GM12878 (cell line): ENCODE measurements around the gene EBP. TPM values are rescaled to one million over a fixed set of nuclear protein-coding genes. Genes with fewer than 3 reads are reported as not detected.

Source experiments
- ATAC-seq: fragments of 200-7000 bp; cut with Tn5 transposase; 3 replicates; pipeline ENCODE4 v1.9.1; 2020; ENCODE audit warnings: mild to moderate bottlenecking, moderate library complexity
- BruUV-seq: library from RNA; stranded (reverse); fragments of 400-500 nt; replicated peaks from 2 replicates; lab custom pipeline; 2021; lab: Mats Ljungman, UMichigan
- CTCF ChIA-PET: fragments of 300-600 bp; sonication (Branson Sonifier 250); formaldehyde crosslinking; extraction: SDS; loops from one replicate; lab custom pipeline; 2021; ENCODE audit warnings: inconsistent platforms; lab: Yijun Ruan, JAX
- POLR2A ChIA-PET: fragments of 350-600 bp; formaldehyde crosslinking; extraction: SDS; loops from one replicate; lab custom pipeline; 2021; ENCODE audit warnings: inconsistent platforms; lab: Charles Lee
- RAD21 ChIA-PET: fragments of 300-600 bp; sonication (Branson Sonifier 250); formaldehyde crosslinking; loops from one replicate; lab custom pipeline; 2023; ENCODE audit warnings: antibody characterized with exemption; ENCODE audit not compliant: unreplicated experiment; lab: Charles Lee
- SMC1A ChIA-PET: fragments of 300-600 bp; sonication (Branson Sonifier 250); formaldehyde crosslinking; loops from one replicate; lab custom pipeline; 2023; ENCODE audit not compliant: unreplicated experiment, uncharacterized antibody; lab: Charles Lee
- DNase-seq: peaks from one replicate; pipeline ENCODE4 v3.0.0-alpha.2; 2011; ENCODE audit warnings: low read depth, low spot score
- FAIRE-seq: peaks from 3 replicates; lab custom pipeline; 2011; peaks lifted over from hg19 to GRCh38; lab: Jason Lieb, UNC
- H2AFZ ChIP-seq: 2 replicates; pipeline ENCODE4 v1.6.0; 2011; ENCODE audit warnings: low read depth, low read length, control low read depth; ENCODE audit not compliant: control insufficient read depth
- H3K27ac ChIP-seq: 2 replicates; pipeline ENCODE4 v1.5.1; 2011; ENCODE audit warnings: control low read depth; ENCODE audit not compliant: control insufficient read depth, insufficient read depth
- H3K27me3 ChIP-seq, 2 experiments: replicated peaks in 1 of 2; 2 replicates each; pipeline versions ENCODE4 v1.6.0 to v1.6.1; 2011; ENCODE audit warnings: low read length in 1 of 2; ENCODE audit not compliant: control insufficient read depth in 2 of 2, insufficient read depth in 2 of 2
- H3K36me3 ChIP-seq, 2 experiments: 2 replicates each; pipeline ENCODE4 v1.5.1; 2011; ENCODE audit warnings: low read length in 1 of 2; ENCODE audit not compliant: control insufficient read depth in 2 of 2, insufficient read depth in 2 of 2
- H3K4me1 ChIP-seq: 2 replicates; pipeline ENCODE4 v1.6.1; 2011; ENCODE audit warnings: mild to moderate bottlenecking, low read length, moderate library complexity, mixed read lengths; ENCODE audit not compliant: control insufficient read depth, insufficient read depth
- H3K4me2 ChIP-seq: 2 replicates; pipeline ENCODE4 v1.6.0; 2011; ENCODE audit warnings: control low read depth; ENCODE audit not compliant: control insufficient read depth, insufficient read depth
- H3K4me3 ChIP-seq: fragments of 200-600 bp; sonication (generic); 2 replicates; pipeline ENCODE4 v1.5.1; 2016
- H3K79me2 ChIP-seq: 2 replicates; pipeline ENCODE4 v1.6.0; 2011; ENCODE audit warnings: low read length; ENCODE audit not compliant: control insufficient read depth, insufficient read depth
- H3K9ac ChIP-seq: 2 replicates; pipeline ENCODE4 v1.8.0; 2011; ENCODE audit warnings: low read length, control low read depth, mixed read lengths; ENCODE audit not compliant: control insufficient read depth, insufficient read depth
- H3K9me3 ChIP-seq: replicated peaks from 3 replicates; pipeline ENCODE4 v1.5.1; 2011; ENCODE audit warnings: mild to moderate bottlenecking, low read length; ENCODE audit not compliant: control insufficient read depth, insufficient read depth
- H4K20me1 ChIP-seq: 2 replicates; pipeline ENCODE4 v1.6.0; 2011; ENCODE audit not compliant: control insufficient read depth, insufficient read depth
- DPF2 ChIP-seq: fragments of 450-650 bp; IDR thresholded peaks from 2 replicates; pipeline ENCODE4 v1.6.1; 2017; ENCODE audit warnings: mild to moderate bottlenecking
- EED ChIP-seq: sonication (generic); IDR thresholded peaks from 2 replicates; pipeline ENCODE4 v1.6.1; 2016; ENCODE audit warnings: antibody characterized with exemption, low read depth
- EGR1 ChIP-seq, 2 experiments: IDR thresholded peaks; 1 replicate in 1 of 2; 2 replicates in 1 of 2; pipeline ENCODE4 v1.6.1; 2011 to 2012; ENCODE audit warnings: low read depth in 2 of 2, low read length in 2 of 2, borderline replicate concordance in 1 of 2, mild to moderate bottlenecking in 1 of 2, moderate library complexity in 1 of 2
- MYB ChIP-seq: fragments of 150-350 bp; IDR thresholded peaks from 2 replicates; pipeline ENCODE4 v1.6.1; 2014; ENCODE audit warnings: mild to moderate bottlenecking, low read depth, low read length, borderline replicate concordance
- POU2F2 ChIP-seq: IDR thresholded peaks from 3 replicates; pipeline ENCODE4 v1.6.1; 2011; ENCODE audit warnings: low read depth, mild to moderate bottlenecking, low read length, borderline replicate concordance
- RCOR1 ChIP-seq: conservative IDR thresholded peaks from 2 replicates; pipeline ENCODE4 v1.6.1; 2012; ENCODE audit warnings: low read depth, low read length, improper control_type of control experiment
- RELA ChIP-seq: fragments of 450-650 bp; IDR thresholded peaks from 2 replicates; pipeline ENCODE4 v1.8.0; 2014; ENCODE audit warnings: borderline replicate concordance; ENCODE audit not compliant: partially characterized antibody
- SMARCA5 ChIP-seq: fragments of 450-650 bp; IDR thresholded peaks from 2 replicates; pipeline ENCODE4 v1.6.1; 2017; ENCODE audit warnings: mild to moderate bottlenecking
- SPI1 ChIP-seq: IDR thresholded peaks from 2 replicates; pipeline ENCODE4 v1.6.1; 2011; ENCODE audit warnings: low read depth, mild to moderate bottlenecking, low read length, moderate library complexity, borderline replicate concordance; ENCODE audit not compliant: insufficient read depth
- TCF12 ChIP-seq: IDR thresholded peaks from 2 replicates; pipeline ENCODE4 v1.6.1; 2011; ENCODE audit warnings: low read depth, mild to moderate bottlenecking, low read length
- YBX1 ChIP-seq: fragments of 450-650 bp; IDR thresholded peaks from 2 replicates; pipeline ENCODE4 v1.6.1; 2016; ENCODE audit warnings: antibody characterized with exemption
- ZBTB33 ChIP-seq: fragments of 450-650 bp; IDR thresholded peaks from 2 replicates; pipeline ENCODE4 v1.6.1; 2017; ENCODE audit warnings: mild to moderate bottlenecking
- WGBS: methylation state at CpG from one replicate; pipeline ENCODE4 v1.1.6; 2016; ENCODE audit warnings: low lambda C conversion rate; ENCODE audit not compliant: insufficient replicate concordance, insufficient coverage; ENCODE audit errors: missing lambda C conversion rate; 5-methylcytosine and 5-hydroxymethylcytosine counted together
- in situ Hi-C: fragments of 300-500 bp; cut with MboI; formaldehyde crosslinking; loops from 9 replicates; pipeline ENCODE4 v1.14.3; 2018; ENCODE audit warnings: mixed read lengths
- intact Hi-C: fragments of 100-400 bp; cut with micrococcal nuclease; formaldehyde crosslinking; loops from one replicate; pipeline ENCODE4 v1.14.2; 2022; ENCODE audit not compliant: unreplicated experiment
- polyA plus RNA-seq, 11 experiments: library from polyadenylated mRNA; depleted of rRNA in 4 of 11; unstranded in 6 of 11; stranded (reverse) in 5 of 11; fragments of >200 nt; fragmentation: Nextera tagmentation in 4 of 11; fragmentation: Illumina TruSeq in 1 of 11; extraction: Ambion mirVana in 4 of 11; extraction: Trizol in 1 of 11; gene quantifications; 1 replicate in 1 of 11; 2 replicates in 10 of 11; pipeline versions ENCODE4 v1.2.1 to v1.2.3, GENCODE V29; 2011 to 2016; ENCODE audit warnings: inconsistent platforms in 2 of 11, missing spikeins in 2 of 11, low read depth in 1 of 11
- total RNA-seq, 4 experiments: library from RNA; depleted of rRNA in 3 of 4; stranded (reverse); fragments of >200 nt in 3 of 4; fragmentation: Illumina TruSeq in 1 of 4; extraction: Trizol in 1 of 4; gene quantifications; 2 replicates each; pipeline versions ENCODE4 v1.2.1 to v1.2.3, GENCODE V29; 2013 to 2021

Gene EBP
- total and polyA plus RNA-seq, 10 of the 15 experiments (the other 5 are each of a cell fraction or from before 2014, with no cell fraction given): 125 to 628 (median 180) TPM

- Histone ChIP-seq H3K4me3 (0 out of 2 replicates have a peak overlapping the region, but pooled peaks have one; percentile 74), H3K9me3 (no peaks in the 10 kb centered on the region), H3K9ac (no peak overlapping the region), H3K36me3 (no peaks in the 10 kb centered on the region; a peak in 2 of 4 replicates), H4K20me1 (no peaks in the 10 kb centered on the region), H3K4me2 (peak overlapping the region; percentile 80), H3K79me2 (peaks cover 27% of the 10 kb centered on the region), H3K27ac (no peak overlapping the region), H3K27me3 (no peaks in the 10 kb centered on the region), H2AFZ (no peak overlapping the region), H3K4me1 (no peaks in the 10 kb centered on the region)
- ChIA-PET POLR2A (no interaction called here), CTCF (no interaction called here), SMC1A (no interaction called here), RAD21 (no interaction called here)
- ATAC-seq (no peak), DNase-seq (no peak), FAIRE-seq (no peak)
- in situ Hi-C loops (no loop called here), intact Hi-C loops (loop anchor here (2.0 to 10.0 kb wide), 2 partner anchors 31 to 417 kb away; partner anchors contain the start of genes PORCN, PQBP1 and TIMM17B)
- no peak for TF ChIP-seq SMARCA5
- TF ChIP-seq EED: no peak
- no peak for TF ChIP-seq RCOR1
- no TSS peak for BruUV-seq
- WGBS: 87% methylated on average over 18 of the region's 19 CpGs
These were observed 43.5 kb upstream of the EBP start for GRCh38 chrX:48477960-48478755.

GRCh38 chrX:48478806-48479205 lies 42.8 kb upstream of the EBP start:
- Histone ChIP-seq H3K9ac (no peak overlapping the region), H3K4me1 (no peaks in the 10 kb centered on the region), H3K27ac (no peak overlapping the region), H3K4me3 (no peak overlapping the region), H3K27me3 (no peaks in the 10 kb centered on the region), H3K36me3 (peaks cover 0 to 2% of the 10 kb centered on the region in 2 experiments; a peak in 2 of 4 replicates), H3K79me2 (peaks cover 27% of the 10 kb centered on the region), H4K20me1 (no peaks in the 10 kb centered on the region), H2AFZ (no peak overlapping the region), H3K9me3 (no peaks in the 10 kb centered on the region), H3K4me2 (no peak overlapping the region; the same call in 1 of the 2 replicates)
- SMC1A ChIA-PET: no interaction called here
- RAD21 ChIA-PET: no interaction called here
- POLR2A ChIA-PET: no interaction called here
- intact Hi-C loops: loop anchor here (10.0 kb wide), 1 partner anchor 416 kb away; the partner anchor contains the start of genes PQBP1 and TIMM17B
- WGBS: 31% methylated on average over 5 of the region's 5 CpGs
- no TSS peak for BruUV-seq
- FAIRE-seq: no peak
- no peak for DNase-seq
- TF ChIP-seq YBX1 (no peak), TCF12 (no peak), MYB (no peak), SPI1 (no peak), POU2F2 (no peak), RELA (no peak), ZBTB33 (no peak), EGR1 (IDR thresholded peaks at IDR 0.05; ENCODE audit: borderline replicate concordance in 1 of 2, low read depth in 2 of 2, low read length in 2 of 2) (no peak), DPF2 (no peak)
- no peak for ATAC-seq
- in situ Hi-C loops: no loop called here
- CTCF ChIA-PET: no interaction called here
